Measurements from ENCODE around the gene HRC. TPM values are rescaled to one million over a fixed set of nuclear protein-coding genes. Genes with fewer than 3 reads are reported as not detected.
"Not testable (repeated sequence)": the region's sequence is repeated elsewhere in the genome, so short reads cannot be mapped to it uniquely, and the experiment has no call there.

The HRC gene
- total RNA-seq, 1 experiment from 2014 or later, result 2.2 TPM

DNA sequence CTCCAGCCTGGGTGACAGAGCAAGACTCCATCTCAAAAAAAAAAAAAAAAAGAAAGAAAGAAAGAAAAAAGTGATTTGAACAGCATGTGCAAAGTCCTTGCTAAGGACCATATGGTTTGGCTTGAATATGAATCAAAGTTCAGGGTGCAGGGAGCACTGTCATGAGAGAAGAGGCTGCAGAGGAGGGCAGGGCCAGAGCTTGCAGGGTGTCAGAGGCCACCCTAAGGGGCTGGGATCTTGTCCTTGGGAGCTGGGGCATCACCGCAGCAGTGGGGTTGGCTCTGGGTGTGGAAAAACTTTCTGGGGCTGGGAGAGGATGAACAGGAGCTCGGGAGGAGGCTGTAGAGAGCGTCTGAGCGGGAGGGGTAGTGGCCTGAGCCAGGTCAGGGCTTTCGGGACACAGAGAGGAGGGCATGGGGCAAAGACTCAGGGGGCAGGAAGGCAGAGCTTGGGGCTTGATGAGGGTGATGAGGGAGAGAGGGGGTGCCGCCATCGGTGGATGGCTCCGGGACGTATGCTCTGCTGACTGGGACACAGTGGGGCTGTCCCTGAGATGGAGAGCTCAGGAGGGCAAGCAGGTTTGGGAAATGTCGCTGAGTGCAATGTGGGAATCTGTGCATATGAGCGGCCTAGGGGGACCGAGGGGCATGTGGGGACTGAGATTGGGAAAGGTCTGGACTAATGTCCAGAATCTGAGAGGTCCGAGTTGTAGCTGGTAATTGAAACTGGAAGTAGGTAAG lies 5.4 kb upstream of the HRC start:
- no peak for DNase-seq (ENCODE audit: low read depth)

DNA sequence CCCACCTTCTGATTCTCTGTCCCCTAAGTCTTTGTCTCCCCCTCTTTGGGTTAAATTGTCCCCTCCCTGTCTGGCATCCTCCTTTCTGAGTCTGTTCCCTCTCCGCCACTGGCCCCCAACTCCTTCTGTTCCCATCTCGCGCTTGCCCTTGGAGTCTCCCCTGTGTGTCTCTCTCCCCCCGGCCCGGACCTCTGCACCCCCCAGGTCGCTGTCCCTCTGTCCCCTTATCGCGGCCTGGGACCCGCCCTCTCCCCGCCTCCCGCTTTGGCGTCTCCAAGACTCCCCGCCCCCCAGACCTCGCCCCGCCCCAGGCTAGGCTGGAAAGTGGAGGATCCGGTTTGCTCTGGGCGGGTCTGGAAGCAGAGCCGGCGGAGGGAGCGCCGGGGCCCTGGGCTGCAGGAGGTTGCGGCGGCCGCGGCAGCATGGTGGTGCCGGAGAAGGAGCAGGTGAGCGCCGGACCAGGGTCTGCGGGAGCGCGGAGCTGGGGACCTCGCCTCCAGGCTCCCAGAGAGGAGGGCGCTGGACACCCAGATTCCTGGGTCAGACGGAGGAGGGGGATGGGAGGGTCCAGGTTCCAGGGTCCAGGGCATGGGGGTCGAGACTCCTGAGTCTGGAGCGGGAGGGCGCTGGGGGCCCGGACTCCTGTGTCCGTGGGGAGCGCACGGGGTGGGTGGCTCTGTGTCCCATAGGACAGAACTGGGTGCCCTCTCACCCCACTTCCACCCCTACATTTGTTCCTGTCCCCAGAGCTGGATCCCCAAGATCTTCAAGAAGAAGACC lies 2.4 kb upstream of the HRC start, which contains the start of gene TRPM4:
Gene TRPM4, plus strand, starts transcription at position 348 of the 780 bp plus-strand sequence. Its CDS starts 75 bp downstream, at position 423.
- DNase-seq (ENCODE audit: low read depth), result peak; percentile 76

DNA sequence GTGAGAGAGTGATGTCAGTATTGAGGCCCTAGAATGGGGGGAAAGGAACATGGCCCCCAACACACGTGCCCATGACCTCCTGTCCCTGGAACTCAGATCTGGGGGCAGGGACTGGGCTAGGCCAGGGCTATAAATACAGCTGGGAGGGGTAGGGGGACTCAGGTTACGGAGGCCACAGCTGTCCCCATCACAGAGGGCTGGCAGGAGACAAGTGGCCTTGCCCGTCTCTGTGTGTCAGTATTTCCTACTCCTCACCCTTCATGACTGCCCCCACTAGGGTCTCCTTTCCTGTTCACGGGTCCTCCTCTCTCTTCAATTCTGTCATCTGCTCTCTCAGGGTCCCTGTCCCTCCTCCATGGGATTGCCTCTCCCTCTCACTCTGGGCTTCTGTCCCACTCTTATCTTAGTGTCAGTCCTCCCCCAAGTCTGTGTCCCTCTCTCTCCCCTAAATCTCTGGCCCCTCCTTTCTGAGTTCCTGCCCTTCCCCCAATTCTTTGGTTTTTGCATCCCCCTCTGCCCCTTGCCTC lies 687 bp upstream of the HRC start:
- no peak for DNase-seq (ENCODE audit: low read depth)

DNA sequence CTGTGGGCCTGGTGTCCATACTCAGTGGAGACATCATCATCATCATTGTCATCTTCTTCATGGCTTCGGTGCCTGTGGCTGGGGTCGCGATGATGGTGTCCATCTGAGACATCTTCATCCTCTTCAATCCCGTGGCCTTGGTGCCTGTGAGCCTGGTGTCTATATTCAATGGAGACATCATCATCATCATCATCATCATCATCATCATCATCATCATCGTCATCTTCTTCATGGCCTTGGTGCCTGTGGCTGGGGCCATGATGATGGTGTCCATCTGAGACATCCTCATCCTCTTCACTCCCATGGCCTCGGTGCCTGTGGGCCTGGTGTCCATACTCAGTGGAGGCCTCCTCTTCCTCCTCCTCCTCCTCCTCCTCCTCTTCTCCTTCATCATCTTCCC lies 917 bp downstream of the HRC start:
- no peak for DNase-seq (ENCODE audit: low read depth)

DNA sequence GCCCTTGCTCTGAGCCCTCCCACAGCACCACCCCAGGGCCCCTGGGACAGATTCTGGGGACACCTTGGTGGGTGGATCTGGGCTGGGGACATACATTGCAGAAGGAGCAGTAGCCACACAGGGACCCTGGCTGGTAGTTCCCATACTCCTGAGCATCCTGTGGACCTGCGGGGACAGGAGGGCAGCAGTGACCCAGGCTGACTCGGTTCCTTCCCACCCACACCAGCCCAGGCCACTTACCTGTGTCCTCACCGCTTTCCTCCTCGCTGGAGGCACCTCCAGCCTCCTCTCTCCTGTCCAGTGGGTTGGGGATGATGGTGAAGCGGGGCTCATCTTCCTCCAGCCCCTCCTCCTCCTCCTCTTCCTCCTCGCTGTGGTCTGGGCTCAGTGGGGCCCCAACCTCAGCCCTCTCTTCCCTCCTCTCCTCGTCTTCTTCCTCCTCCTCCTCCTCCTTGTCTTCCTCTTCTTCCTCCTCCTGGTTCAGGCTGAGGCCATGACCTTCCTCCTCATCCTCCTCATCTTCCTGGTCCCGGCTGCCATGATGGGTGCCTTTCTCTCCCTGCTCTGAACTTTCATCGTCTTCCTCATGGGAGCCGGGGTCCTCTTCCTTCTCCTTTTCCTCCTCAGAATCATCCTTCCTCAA lies 1.9 kb downstream of the HRC start:
- no peak for DNase-seq (ENCODE audit: low read depth)

DNA sequence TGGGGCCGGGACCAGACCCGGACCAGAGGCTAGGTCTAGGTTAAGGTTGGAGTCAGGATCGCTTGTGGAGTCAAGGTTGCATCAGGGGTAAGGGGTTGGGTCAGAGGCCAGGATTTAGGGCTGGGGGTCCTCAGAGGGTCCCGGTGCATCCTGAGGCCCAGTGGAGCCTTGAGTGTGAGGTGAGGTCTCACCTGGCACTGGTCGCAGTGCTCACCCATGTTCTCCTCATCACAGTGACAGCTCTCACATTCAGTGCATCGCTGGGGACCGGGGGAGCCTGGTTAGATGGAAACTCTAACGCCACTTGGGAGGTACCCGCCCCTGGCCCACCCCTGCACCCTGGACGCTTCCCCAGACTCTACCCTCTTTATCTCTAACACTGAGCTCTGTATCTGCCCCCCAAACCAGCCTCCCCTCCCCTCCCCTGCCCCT lies 3.1 kb downstream of the HRC start:
- no peak for DNase-seq (ENCODE audit: low read depth)

DNA sequence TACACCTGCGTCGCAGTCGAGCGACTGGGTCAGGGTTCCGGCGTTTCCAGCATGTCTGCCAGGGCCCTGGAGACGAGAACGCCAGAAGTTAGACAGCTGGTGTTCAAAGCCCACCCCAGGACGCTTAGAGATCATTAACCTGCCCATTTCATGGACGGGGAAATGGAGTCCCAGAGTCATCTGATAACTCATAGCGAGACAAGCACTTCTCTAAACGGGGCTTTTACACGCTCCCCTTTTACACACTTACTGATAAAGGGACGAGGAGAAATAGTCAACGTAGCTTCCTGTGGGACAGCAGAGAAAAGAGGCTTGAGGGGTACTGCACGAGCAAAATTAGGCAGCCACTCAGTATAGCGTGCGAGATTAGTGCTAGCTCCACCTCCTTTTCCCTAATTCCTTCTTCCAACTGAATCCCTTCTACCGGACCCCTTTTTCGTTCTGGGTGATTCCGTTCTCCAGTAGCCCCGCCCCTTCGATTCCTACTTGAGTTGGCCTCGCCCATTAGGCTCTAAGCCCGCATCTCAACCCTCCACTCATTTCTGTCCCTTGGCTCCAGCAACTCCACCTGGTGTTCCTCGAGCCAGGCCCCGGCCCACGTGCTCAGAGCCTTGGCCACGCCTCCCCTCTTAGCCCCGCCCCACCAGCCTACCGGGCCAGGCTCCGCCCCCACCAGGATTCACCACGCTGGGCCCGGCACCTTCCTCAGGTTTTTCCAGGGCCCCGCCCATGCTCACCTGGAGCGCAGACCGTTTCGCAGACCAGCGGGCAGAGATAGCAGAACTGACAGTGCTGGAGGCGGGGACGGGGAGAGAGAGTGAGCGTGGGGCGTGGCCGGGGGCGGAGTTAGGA lies 3.7 kb downstream of the HRC start:
- peak; percentile 34 for DNase-seq (ENCODE audit: low read depth)

DNA sequence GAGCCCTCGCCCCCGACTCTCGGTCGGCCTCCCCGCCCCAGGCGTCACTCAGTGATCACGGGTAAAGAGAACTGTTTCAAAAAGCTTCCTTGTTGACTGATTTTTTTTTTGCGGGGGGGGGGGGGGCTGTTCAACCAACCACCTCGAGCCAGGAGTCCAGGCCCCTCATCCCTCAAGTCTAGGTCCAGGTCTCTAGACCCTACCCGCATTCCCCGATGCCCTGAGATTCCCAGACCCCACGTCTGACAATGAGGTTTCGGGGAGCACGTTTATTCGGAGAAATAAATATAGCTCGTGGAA lies 4.3 kb downstream of the HRC start:
- no peak for DNase-seq (ENCODE audit: low read depth)

DNA sequence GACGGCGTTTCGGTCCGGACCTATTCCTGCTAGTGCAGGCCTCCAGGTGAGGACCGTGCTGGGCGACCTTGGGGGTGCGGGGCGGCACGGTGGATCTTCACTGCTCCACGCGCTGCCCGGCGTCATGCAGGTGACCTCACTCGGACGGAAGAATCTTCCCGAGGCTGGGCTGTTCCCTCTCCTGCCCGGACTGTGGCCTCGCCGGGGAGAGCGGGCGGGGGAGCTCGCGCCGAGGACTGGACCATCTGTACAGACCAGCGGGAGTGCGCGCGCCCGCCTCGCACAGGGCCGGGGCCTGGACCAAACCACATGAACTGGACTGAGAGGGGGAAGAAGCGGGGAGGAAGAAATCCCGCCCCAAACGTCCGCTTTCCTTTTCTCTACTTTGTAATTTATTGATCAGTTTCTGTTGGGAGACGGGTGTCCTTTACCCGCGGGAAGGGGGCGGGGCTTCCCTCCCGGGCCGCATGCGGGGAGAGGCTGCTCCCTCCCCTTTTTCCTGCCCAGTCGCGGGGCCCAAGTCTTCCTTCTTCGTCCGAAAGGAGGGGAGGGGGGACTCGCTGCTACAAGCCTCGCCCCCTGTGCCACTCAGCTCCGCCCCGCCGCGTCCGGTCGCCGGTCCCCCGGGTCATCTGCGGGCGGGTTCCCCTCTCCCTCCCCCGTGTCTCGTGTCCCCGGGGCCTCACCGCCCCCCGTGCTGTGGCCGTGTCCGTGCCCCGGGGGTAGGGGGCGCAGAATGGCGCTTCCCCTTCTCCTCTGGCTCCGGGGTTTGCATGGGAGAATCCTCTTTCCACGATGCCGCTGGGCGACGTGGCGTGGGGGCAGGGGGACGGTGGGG lies 4.9 kb downstream of the HRC start:
- DNase-seq (ENCODE audit: low read depth), result peak; percentile 79

DNA sequence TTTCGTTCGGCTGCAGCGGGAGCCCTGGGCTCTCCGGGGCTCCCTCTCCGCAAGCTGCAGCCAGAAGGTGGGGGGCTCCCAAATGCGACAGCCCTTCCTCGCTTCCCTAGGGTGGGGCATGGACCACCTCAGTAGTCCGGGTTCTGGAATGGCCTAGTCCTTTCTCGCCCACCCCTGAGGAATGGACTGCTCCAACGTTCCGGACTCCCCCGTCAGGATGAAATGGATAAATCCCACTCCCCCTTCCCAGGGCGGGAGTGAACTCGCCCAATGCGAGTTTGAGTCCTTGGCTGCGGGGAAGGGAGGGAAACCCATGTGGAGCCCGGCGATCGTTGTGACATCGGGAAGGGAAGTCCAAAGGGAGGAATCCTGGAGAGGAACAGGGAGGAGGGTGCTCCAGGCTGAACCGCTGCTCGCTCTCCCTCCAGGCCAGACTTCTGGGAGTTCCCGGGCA lies 5.5 kb downstream of the HRC start:
- DNase-seq (ENCODE audit: low read depth), result peak; percentile 90

DNA sequence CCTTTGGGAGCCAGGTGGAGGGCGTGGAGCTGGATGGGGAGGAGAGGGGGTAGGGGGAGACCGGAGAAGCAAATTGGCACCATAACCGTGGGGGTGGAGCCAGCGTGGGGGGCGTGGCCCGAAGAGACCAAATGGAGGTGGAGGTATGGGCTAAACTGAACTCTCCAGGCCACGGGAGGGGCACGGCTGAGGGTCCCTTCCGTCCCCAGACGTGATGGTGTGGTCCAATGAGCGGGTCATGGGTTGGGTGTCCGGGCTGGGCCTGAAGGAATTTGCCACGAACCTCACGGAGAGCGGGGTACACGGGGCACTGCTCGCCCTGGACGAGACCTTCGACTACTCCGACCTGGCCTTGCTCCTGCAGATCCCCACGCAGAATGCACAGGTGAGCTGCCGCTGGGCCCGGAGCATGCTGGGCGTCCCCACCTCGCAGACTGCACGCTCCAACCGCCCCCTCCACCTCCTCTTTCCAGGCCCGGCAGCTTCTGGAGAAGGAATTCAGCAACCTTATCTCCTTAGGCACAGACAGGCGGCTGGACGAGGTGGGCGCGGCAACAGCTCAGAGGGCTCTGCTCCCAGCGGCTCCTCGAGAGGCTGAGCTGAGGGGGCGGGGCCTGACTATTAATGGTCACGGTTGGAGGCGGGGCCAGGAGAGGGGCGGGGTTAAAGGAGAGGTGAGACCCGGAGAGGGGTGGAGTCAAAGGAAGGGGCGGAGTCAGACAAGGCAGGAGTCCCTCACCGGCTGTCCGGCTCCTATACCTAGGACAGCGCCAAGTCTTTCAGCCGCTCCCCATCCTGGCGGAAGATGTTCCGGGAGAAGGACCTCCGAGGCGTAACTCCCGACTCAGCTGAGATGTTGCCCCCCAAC lies 6.2 kb downstream of the HRC start:
- peak; percentile 90 for DNase-seq (ENCODE audit: low read depth)

DNA sequence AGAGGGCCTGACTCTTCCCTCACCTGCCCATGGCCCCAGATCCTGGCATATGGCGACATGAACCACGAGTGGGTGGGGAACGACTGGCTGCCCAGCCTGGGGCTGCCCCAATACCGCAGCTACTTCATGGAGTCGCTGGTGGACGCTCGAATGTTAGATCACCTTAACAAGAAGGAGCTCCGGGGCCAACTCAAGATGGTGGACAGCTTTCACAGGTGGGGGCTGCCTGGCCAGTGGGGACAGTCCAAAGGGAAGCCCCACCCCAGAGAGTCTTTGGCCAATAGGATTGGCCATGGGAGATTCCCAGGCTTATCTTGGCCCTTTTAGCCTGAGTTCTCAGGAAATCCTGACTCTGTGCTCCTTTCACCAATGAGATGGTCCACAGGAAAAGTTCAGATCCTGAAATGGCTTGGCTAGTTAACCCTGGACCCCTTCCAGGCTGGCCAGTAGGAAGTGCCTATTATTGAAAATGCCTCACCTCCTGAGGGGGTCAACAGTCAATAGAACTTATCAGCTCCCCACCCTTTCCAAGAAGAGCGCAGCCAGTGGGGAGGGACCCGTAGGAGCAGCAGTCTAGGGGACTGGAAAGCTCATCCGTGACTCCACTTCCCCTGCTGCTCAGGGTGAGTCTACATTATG lies 7.0 kb downstream of the HRC start:
- no peak for DNase-seq (ENCODE audit: low read depth)

DNA sequence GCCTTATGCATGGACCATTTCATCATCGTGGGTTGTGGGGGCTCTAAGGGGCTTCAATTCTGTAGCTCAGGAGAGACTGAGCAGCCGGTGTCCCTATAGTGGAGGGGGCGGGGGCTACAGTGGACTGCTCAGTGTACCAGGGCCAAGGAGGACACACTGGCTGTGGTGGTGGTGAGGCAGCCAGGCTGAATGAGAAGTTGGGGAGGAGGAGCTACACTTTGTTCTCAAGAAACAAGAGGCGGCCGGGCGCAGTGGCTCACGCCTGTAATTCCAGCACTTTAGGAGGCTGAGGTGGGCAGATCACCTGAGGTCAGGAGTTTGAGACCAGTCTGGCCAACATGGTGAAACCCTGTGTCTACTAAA lies 8.8 kb downstream of the HRC start:
- DNase-seq (ENCODE audit: low read depth), result not testable (repeated sequence)

DNA sequence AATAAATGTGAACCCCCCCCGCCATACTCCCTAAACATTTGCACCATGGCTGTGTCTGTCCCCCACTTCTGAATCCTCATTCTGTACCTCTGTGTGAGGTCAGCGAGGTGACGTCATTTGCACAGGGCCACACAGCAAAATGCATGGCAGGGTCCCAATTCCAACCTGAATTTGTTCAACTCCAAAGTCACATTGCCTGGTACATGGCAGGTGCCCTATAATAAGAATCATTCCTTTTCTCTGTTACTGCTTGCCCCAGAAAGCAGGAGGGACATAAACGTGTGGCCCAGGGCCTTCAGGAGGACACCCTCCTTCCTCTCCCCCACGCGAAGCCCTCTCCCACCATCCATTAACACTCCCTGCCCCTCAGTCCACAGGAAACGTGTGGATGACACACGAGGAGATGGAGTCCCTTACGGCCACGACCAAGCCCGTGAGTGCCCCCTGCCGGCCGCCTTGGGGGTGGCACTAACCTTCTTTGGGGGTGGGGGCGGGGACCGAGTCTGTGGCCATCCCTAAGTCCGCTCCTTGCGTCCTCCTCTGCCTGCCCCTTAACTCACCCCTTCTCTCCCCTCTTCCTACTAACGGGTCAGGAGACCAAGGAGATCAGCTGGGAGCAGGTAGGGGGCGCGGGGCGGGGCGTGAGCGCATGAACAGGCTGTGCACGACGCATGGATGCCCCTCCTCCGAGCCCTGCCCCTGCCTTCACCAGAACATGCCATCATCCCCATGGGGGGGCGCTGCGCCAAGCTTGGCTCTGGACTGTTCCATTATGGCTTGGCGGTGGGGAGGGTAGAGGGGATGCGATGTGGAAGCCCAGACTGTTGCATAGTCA lies 9.4 kb downstream of the HRC start:
- DNase-seq (ENCODE audit: low read depth), result peak; percentile 78

DNA sequence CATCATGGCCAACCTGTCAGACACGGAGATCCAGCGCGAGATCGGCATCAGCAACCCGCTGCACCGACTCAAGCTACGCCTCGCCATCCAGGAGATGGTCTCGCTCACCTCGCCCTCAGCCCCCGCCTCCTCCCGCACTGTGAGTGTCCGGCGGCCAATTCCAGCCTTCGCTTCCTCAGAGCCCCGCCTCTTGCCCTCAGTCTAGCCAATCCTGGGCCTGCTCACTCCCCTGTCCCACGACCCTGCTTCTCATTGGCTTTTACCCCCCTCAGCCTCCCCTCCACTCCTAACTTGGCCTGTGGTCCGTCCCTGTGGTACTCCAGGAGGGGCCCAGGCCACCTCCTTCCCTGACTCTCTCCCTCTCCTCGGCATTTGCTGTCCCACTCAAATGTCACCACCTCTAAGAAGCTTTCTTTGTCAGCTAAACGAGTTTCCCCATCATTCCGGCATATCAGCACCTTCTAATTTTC lies 12.3 kb downstream of the HRC start:
- DNase-seq (ENCODE audit: low read depth), result peak; percentile 84

DNA sequence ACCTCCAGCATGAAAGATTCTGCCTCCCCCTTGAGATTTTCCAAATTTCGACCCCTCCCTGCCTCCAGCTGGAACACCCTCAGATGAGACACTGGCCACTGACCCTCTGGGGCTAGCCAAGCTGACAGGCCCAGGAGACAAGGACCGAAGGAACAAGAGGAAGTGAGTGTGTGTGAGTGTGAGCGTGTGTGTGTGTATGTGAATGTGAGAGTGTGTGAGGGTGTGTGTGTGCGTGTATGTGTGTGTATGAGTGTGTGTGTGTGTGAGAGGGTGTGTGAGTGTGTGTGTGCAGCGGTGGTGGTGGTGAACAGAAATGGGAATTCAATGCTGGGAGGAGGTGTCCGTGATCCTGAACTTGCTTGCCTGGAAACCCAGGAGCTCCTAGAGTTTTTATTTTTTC lies 13.8 kb downstream of the HRC start:
- no peak for DNase-seq (ENCODE audit: low read depth)

DNA sequence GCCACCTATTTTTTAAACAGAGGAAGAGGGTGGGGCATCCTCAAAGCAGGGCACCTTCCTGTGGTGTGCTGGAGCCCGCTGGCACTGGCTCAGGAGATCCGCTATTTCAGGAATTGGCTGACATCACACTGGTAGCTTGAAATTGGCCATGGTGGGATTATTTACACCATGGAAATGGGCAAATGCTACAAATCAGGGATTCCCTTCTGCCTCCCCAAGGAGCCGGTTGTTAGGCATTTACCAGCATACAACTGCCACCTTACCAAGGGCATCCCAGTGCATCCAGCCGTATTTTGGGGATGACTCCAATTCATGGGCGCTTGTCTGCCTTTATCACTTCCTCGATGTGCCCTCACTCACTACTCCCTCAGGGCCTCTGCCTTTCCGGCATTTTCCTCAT lies 14.2 kb downstream of the HRC start:
- DNase-seq (ENCODE audit: low read depth), result no peak

DNA sequence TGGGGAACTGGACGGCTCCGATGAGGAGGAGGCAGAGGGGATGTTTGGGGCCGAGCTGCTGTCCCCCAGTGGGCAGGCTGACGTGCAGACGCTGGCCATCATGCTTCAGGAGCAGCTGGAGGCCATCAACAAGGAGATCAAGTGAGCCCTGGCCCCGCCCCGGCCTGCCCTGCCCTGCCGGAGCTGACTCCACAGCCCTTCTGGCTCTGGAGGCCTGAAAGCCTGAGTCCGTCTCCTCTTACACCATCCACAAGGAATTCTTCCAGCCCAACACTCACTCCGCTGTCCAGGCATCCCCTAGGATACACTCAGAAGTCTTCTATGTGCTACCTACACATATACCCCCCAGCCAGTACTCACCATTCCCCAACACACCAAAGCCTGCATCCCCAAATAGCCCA lies 18.4 kb downstream of the HRC start:
- DNase-seq (ENCODE audit: low read depth), result no peak
